Activated CD8-positive, alpha-beta T cell treated with anti-CD3 and anti-CD28 coated beads for 36 hours (primary cell): Measurements from ENCODE around the gene HSDL2. TPM values are rescaled to one million over a fixed set of nuclear protein-coding genes. Genes with fewer than 3 reads are reported as not detected.
"Not testable (repeated sequence)": the region's sequence is repeated elsewhere in the genome, so short reads cannot be mapped to it uniquely, and the experiment has no call there.

Source experiments
- ATAC-seq: fragments of 200-7000 bp; cut with Tn5 transposase; one replicate; pipeline ENCODE4 v1.10.0; 2021; ENCODE audit warnings: mild to moderate bottlenecking, moderate library complexity
- CTCF ChIA-PET: fragments of 350-600 bp; sonication (Branson Sonifier 250); formaldehyde crosslinking; loops from one replicate; lab custom pipeline; 2021; ENCODE audit warnings: antibody characterized with exemption; lab: Charles Lee
- POLR2A ChIA-PET: fragments of 350-600 bp; sonication (Branson Sonifier 250); formaldehyde crosslinking; loops from one replicate; lab custom pipeline; 2021; ENCODE audit warnings: antibody characterized with exemption; lab: Charles Lee
- DNase-seq: peaks from one replicate; pipeline ENCODE4 v3.0.0-alpha.2; 2020
- H3K27ac Mint-ChIP-seq: one replicate; pipeline ENCODE4 v1.8.0; 2021; ENCODE audit warnings: mild to moderate bottlenecking, mixed read lengths
- H3K27me3 Mint-ChIP-seq: one replicate; pipeline ENCODE4 v1.8.0; 2021; ENCODE audit warnings: mixed read lengths
- H3K36me3 Mint-ChIP-seq: one replicate; pipeline ENCODE4 v1.8.0; 2021; ENCODE audit warnings: low read depth, mixed read lengths
- H3K4me1 Mint-ChIP-seq: one replicate; pipeline ENCODE4 v1.8.0; 2021; ENCODE audit warnings: low read depth, mixed read lengths
- H3K4me3 Mint-ChIP-seq: one replicate; pipeline ENCODE4 v1.8.0; 2021; ENCODE audit warnings: mild to moderate bottlenecking, moderate library complexity, mixed read lengths
- H3K9me3 Mint-ChIP-seq: one replicate; pipeline ENCODE4 v1.8.0; 2021; ENCODE audit warnings: mixed read lengths
- CTCF ChIP-seq: fragments of 200-600 bp; IDR thresholded peaks from one replicate; pipeline ENCODE4 v1.8.0; 2022; ENCODE audit warnings: antibody characterized with exemption, mild to moderate bottlenecking
- intact Hi-C: fragments of 100-400 bp; cut with micrococcal nuclease; formaldehyde crosslinking; loops from one replicate; pipeline ENCODE4 v1.10.0; 2022
- total RNA-seq, 2 experiments: library from RNA; stranded (reverse); gene quantifications; one replicate each; pipeline ENCODE4 v1.2.3, GENCODE V29; 2021

Gene HSDL2
- total RNA-seq, 2 experiments from 2014 or later: 24.5 to 25.3 TPM

GRCh38 chr9:112387115-112387514, 7.2 kb downstream of the HSDL2 start:
- ChIA-PET CTCF (no interaction called here), POLR2A (no interaction called here)
- ATAC-seq (no peak), DNase-seq (no peak)
- H3K27me3 Mint-ChIP-seq: no peaks in the 10 kb centered on the region
- H3K4me1 Mint-ChIP-seq: peaks cover 17% of the 10 kb centered on the region
- H3K4me3 Mint-ChIP-seq: no peak overlapping the region
- no peak for TF ChIP-seq CTCF
- H3K27ac Mint-ChIP-seq: no peak overlapping the region
- H3K9me3 Mint-ChIP-seq: no peaks in the 10 kb centered on the region
- no peaks in the 10 kb centered on the region for H3K36me3 Mint-ChIP-seq
- intact Hi-C loops: no loop called here

GRCh38 chr9:112389897-112390296, 10.0 kb downstream of the HSDL2 start:
- DNase-seq, H3K27me3 Mint-ChIP-seq, H3K36me3 Mint-ChIP-seq, ATAC-seq, intact Hi-C loops, H3K9me3 Mint-ChIP-seq, H3K27ac Mint-ChIP-seq, H3K4me3 Mint-ChIP-seq, CTCF ChIA-PET: not testable (repeated sequence)
- peaks cover 10% of the 10 kb centered on the region for H3K4me1 Mint-ChIP-seq
- POLR2A ChIA-PET: interaction anchor here (0.9 kb wide), 1 partner anchor 13 kb away, joined by 3 read pairs; no protein-coding TSS in a partner anchor

- CTCF ChIA-PET: interaction anchor here (0.6 kb wide), 1 partner anchor 380 kb away, joined by 3 read pairs; no protein-coding TSS in a partner anchor
- DNase-seq, H3K4me3 Mint-ChIP-seq, POLR2A ChIA-PET, H3K9me3 Mint-ChIP-seq, H3K27ac Mint-ChIP-seq, ATAC-seq, H3K36me3 Mint-ChIP-seq, H3K4me1 Mint-ChIP-seq, H3K27me3 Mint-ChIP-seq, intact Hi-C loops: not testable (repeated sequence)
Measured at GRCh38 chr9:112391936-112392560, 12.1 kb downstream of the HSDL2 start.

- intact Hi-C loops, H3K27ac Mint-ChIP-seq, H3K4me1 Mint-ChIP-seq, H3K36me3 Mint-ChIP-seq, CTCF ChIA-PET, H3K4me3 Mint-ChIP-seq, DNase-seq, ATAC-seq, POLR2A ChIA-PET, H3K9me3 Mint-ChIP-seq, H3K27me3 Mint-ChIP-seq: not testable (repeated sequence)
Measured at GRCh38 chr9:112393146-112393545, 13.2 kb downstream of the HSDL2 start.

- Mint-ChIP-seq H3K4me1 (peaks cover 2% of the 10 kb centered on the region), H3K4me3 (no peak overlapping the region), H3K27ac (no peak overlapping the region), H3K27me3 (no peaks in the 10 kb centered on the region), H3K36me3 (peaks cover 9% of the 10 kb centered on the region), H3K9me3 (peaks cover 12% of the 10 kb centered on the region)
- no peak for TF ChIP-seq CTCF
- intact Hi-C loops: no loop called here
- ChIA-PET CTCF (no interaction called here), POLR2A (no interaction called here)
- no peak for DNase-seq
- no peak for ATAC-seq
Measured at GRCh38 chr9:112396416-112396815, 16.5 kb downstream of the HSDL2 start.

- intact Hi-C loops: no loop called here
- ChIA-PET CTCF (no interaction called here), POLR2A (interaction anchor here (0.8 kb wide), 1 partner anchor 430 kb away, joined by 3 read pairs; no protein-coding TSS in a partner anchor)
- Mint-ChIP-seq H3K36me3 (peaks cover 9% of the 10 kb centered on the region), H3K9me3 (peaks cover 12% of the 10 kb centered on the region), H3K4me3 (no peak overlapping the region), H3K27ac (no peak overlapping the region), H3K27me3 (no peaks in the 10 kb centered on the region), H3K4me1 (peaks cover 2% of the 10 kb centered on the region)
- DNase-seq: no peak
- no peak for TF ChIP-seq CTCF
- no peak for ATAC-seq
Measured at GRCh38 chr9:112396872-112397271, 17.0 kb downstream of the HSDL2 start.
